Hepatocyte (in vitro differentiated cells): ENCODE results near the gene AOPEP.
"Not testable (repeated sequence)": the region's sequence is repeated elsewhere in the genome, so short reads cannot be mapped to it uniquely, and the experiment has no call there.

Experiments used
- CTCF ChIP-seq: fragments of 200-600 bp; sonication (generic); IDR thresholded peaks from 2 replicates; pipeline ENCODE4 v1.5.1; 2016; ENCODE audit warnings: antibody characterized with exemption, mild to moderate bottlenecking; ENCODE audit not compliant: poor library complexity
- EZH2 ChIP-seq: fragments of 200-600 bp; sonication (generic); IDR thresholded peaks from 2 replicates; pipeline ENCODE4 v1.6.1; 2016; ENCODE audit warnings: antibody characterized with exemption, mild to moderate bottlenecking, borderline replicate concordance

- TF ChIP-seq CTCF, EZH2: not testable (repeated sequence)
These were observed 294.1 kb downstream of the AOPEP start for GRCh38 chr9:95020644-95021043.
